HL-60 (cell line): ENCODE results near the gene FOXN1.

Source experiments
- DNase-seq, 2 experiments: peaks; one replicate each; pipeline ENCODE4 v3.0.0-alpha.2; 2010 to 2020; ENCODE audit warnings: low read depth in 1 of 2, low spot score in 1 of 2
- H3K27ac ChIP-seq: fragments of 250-450 bp; sonication (Bioruptor Pico); replicated peaks from 2 replicates; pipeline ENCODE4 v1.5.1; 2020; ENCODE audit warnings: mild to moderate bottlenecking, moderate library complexity
- H3K27me3 ChIP-seq: fragments of 250-450 bp; sonication (Bioruptor Pico); 2 replicates; pipeline ENCODE4 v1.5.1; 2021; ENCODE audit warnings: mild to moderate bottlenecking, moderate library complexity; ENCODE audit not compliant: insufficient read depth, poor library complexity, severe bottlenecking
- H3K4me3 ChIP-seq: replicated peaks from 2 replicates; pipeline ENCODE4 v1.5.1; 2011; ENCODE audit warnings: mild to moderate bottlenecking, control low read depth, low read length; ENCODE audit not compliant: insufficient read depth
- GABPA ChIP-seq: IDR thresholded peaks from 2 replicates; pipeline ENCODE4 v1.6.1; 2012; ENCODE audit warnings: low read depth
- POLR2AphosphoS5 ChIP-seq: IDR thresholded peaks from 2 replicates; pipeline ENCODE4 v1.6.1; 2012; ENCODE audit warnings: low read depth
- SPI1 ChIP-seq: IDR thresholded peaks from 2 replicates; pipeline ENCODE4 v1.6.1; 2012; ENCODE audit warnings: low read depth, mild to moderate bottlenecking, borderline replicate concordance
- TF ChIP-seq, protein P1 (sequence below): IDR thresholded peaks from 2 replicates; pipeline ENCODE4 v1.6.1; 2012; ENCODE audit warnings: low read depth; ENCODE audit not compliant: insufficient replicate concordance
- TF ChIP-seq, protein P2 (sequence below): IDR thresholded peaks from one replicate; pipeline ENCODE4 v1.5.1; 2011; ENCODE audit warnings: low read length, control low read depth, inconsistent platforms; ENCODE audit not compliant: insufficient read depth

Gene FOXN1

DNA sequence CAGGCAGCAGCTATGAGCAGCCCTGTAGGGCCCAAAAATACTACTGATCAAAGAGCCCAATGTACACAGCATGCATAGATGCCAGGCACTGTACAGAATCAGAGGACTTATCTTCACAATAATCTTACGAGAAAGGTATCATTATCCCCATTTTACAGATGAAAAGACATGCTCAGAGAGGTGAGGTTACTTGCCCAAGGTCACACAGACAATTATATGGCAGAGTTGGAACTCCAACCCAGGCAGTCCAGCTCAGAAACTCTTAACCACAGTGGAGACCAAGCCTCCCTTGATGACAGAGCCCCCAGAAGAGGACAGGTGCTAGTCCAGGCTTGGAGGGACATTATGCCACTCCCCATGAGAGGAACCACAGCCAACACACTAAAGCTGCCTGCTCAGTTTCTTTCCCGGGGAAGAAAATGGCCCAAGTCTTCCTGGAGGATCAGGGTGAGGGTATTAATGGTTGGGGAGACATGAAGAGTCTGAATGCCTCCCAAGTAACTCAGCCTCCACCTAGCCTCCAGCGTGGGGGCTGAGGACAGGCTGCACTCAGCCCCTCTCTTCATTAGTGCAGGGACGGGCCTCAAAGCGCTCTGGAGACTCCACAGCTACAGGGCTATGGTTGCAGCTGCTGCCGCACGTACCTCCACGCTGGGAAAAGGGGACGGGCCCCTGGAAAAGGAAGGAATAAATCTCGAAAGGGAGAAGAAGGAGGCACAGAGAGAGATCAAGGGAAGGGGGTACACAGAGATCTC lies 45.5 kb downstream of the FOXN1 start:
- H3K27ac ChIP-seq, result no peak overlapping the region
- H3K27me3 ChIP-seq, result no peaks in the 10 kb centered on the region
- H3K4me3 ChIP-seq, result peak overlapping the region; percentile 62
- TF ChIP-seq, protein P1, sequence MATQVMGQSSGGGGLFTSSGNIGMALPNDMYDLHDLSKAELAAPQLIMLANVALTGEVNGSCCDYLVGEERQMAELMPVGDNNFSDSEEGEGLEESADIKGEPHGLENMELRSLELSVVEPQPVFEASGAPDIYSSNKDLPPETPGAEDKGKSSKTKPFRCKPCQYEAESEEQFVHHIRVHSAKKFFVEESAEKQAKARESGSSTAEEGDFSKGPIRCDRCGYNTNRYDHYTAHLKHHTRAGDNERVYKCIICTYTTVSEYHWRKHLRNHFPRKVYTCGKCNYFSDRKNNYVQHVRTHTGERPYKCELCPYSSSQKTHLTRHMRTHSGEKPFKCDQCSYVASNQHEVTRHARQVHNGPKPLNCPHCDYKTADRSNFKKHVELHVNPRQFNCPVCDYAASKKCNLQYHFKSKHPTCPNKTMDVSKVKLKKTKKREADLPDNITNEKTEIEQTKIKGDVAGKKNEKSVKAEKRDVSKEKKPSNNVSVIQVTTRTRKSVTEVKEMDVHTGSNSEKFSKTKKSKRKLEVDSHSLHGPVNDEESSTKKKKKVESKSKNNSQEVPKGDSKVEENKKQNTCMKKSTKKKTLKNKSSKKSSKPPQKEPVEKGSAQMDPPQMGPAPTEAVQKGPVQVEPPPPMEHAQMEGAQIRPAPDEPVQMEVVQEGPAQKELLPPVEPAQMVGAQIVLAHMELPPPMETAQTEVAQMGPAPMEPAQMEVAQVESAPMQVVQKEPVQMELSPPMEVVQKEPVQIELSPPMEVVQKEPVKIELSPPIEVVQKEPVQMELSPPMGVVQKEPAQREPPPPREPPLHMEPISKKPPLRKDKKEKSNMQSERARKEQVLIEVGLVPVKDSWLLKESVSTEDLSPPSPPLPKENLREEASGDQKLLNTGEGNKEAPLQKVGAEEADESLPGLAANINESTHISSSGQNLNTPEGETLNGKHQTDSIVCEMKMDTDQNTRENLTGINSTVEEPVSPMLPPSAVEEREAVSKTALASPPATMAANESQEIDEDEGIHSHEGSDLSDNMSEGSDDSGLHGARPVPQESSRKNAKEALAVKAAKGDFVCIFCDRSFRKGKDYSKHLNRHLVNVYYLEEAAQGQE, result no peak
- TF ChIP-seq POLR2AphosphoS5 (no peak), GABPA (no peak), SPI1 (no peak)
- TF ChIP-seq, protein P2, sequence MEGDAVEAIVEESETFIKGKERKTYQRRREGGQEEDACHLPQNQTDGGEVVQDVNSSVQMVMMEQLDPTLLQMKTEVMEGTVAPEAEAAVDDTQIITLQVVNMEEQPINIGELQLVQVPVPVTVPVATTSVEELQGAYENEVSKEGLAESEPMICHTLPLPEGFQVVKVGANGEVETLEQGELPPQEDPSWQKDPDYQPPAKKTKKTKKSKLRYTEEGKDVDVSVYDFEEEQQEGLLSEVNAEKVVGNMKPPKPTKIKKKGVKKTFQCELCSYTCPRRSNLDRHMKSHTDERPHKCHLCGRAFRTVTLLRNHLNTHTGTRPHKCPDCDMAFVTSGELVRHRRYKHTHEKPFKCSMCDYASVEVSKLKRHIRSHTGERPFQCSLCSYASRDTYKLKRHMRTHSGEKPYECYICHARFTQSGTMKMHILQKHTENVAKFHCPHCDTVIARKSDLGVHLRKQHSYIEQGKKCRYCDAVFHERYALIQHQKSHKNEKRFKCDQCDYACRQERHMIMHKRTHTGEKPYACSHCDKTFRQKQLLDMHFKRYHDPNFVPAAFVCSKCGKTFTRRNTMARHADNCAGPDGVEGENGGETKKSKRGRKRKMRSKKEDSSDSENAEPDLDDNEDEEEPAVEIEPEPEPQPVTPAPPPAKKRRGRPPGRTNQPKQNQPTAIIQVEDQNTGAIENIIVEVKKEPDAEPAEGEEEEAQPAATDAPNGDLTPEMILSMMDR, result no peak
- no peak for DNase-seq

DNA sequence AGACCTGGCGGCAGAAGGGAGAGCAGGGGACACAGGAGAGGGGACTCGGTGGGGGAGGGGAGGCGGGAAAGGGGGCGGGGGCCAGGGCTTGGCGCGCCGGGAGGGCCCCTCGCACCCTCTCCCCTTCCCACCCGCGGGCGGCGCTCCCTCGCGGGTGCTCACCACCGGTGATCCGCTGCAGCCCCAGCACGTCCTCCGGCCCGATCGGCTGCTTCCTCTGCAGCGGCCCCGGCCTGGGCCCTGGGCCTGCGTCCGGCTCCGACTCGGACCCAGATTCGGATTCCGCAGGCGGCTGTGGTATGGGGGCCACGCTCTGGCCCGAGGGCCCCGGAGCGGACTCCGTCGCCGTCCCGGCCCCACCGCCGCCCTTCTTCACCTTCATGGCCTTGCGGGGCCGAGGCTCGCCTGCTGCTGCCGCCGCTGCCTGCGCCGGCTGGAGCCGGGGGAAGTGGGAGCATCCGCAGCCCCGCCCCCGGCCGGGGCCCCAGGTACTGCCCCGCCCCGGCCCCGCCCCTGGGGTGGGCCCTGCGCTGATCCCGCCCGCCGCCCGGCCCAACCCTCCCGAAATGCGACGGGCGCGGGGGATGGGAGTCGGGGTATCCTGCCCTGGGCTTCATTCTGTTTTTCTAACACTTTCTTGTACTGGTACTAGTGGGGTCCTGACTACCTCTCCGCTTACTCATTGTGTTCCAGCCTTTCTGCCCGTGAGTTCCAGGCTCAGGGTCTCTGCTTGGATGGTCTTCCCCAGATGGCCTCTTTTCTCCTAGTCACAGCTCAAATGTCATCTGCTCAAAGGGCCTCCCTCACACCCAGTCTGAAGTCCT lies 46.2 kb downstream of the FOXN1 start, which contains the start of gene UNC119:
TSS of gene UNC119 (minus strand) at position 449 of the 824 bp plus-strand sequence. CDS start at position 382, 67 bp downstream.
- no peaks in the 10 kb centered on the region for H3K27me3 ChIP-seq
- peak within 1 kb of the TSS; percentile 53 for H3K27ac ChIP-seq
- 0 out of 2 replicates have a peak, but pooled peaks have one; percentile 34 for TF ChIP-seq SPI1
- TF ChIP-seq, protein P2, result no peak
- H3K4me3 ChIP-seq, result peak within 1 kb of the TSS; percentile 62
- DNase-seq, result peak; percentile 50 to 70

DNA sequence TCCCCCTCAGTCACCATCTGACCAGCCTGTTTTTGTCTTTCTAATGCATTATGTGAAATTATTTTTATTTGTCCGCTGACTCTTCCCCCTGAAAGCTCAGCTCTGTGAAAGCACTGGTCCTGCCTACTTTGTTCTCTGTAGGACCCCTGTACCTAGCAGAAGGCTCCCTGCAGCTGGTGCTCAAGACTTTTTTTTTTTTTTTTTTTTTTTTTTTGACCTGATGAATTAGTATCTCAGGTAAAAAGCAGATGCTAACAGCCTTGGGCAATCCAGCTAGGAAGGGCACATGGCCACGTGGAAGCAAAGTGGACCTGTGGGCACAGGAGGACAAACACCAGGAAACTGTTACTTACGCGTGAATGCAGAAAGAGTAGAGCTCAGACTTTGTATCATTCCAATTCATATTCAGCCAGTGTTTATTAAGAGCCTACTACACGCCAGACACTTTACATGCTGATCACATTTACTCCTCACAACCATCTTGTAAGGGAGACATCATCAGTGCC lies 46.9 kb downstream of the FOXN1 start:
- no peak for DNase-seq
- H3K4me3 ChIP-seq, result no peak overlapping the region

More for the DNA sequence above, 46.9 kb downstream of the FOXN1 start:
- TF ChIP-seq GABPA, result no peak
- TF ChIP-seq, protein P1, result no peak
- TF ChIP-seq, protein P2, result no peak
- TF ChIP-seq POLR2AphosphoS5, result no peak
- no peak for TF ChIP-seq SPI1
- no peaks in the 10 kb centered on the region for H3K27me3 ChIP-seq
- H3K27ac ChIP-seq, result no peak overlapping the region
